Panc1 (cell line): ENCODE measurements around the gene WDR88. TPM values are rescaled to one million over a fixed set of nuclear protein-coding genes. Genes with fewer than 3 reads are reported as not detected.

Source experiments
- ATAC-seq: fragments of 200-7000 bp; cut with Tn5 transposase; 2 replicates; pipeline ENCODE4 v1.9.1; 2020; ENCODE audit warnings: mild to moderate bottlenecking, moderate library complexity
- BruUV-seq: library from RNA; stranded (reverse); fragments of 400-500 nt; replicated peaks from 2 replicates; lab custom pipeline; 2021; lab: Mats Ljungman, UMichigan
- CTCF ChIA-PET: fragments of 300-600 bp; sonication (Branson Sonifier 250); formaldehyde crosslinking; loops from one replicate; lab custom pipeline; 2022; ENCODE audit warnings: antibody characterized with exemption; lab: Charles Lee
- POLR2A ChIA-PET: fragments of 300-600 bp; sonication (Branson Sonifier 250); formaldehyde crosslinking; loops from one replicate; lab custom pipeline; 2022; ENCODE audit warnings: antibody characterized with exemption; lab: Charles Lee
- DNase-seq: peaks from one replicate; pipeline ENCODE4 v3.0.0-alpha.2; 2010; ENCODE audit warnings: low read depth, low spot score
- H3K27ac ChIP-seq: 2 replicates; pipeline ENCODE4 v1.5.1; 2011; ENCODE audit warnings: mild to moderate bottlenecking, low read length, inconsistent platforms
- H3K27me3 ChIP-seq: fragments of 200-500 bp; sonication (Bioruptor generic); 2 replicates; pipeline ENCODE4 v1.6.0; 2014; ENCODE audit warnings: low read length, inconsistent platforms; ENCODE audit not compliant: control insufficient read depth, insufficient read depth
- H3K36me3 ChIP-seq: fragments of 200-500 bp; sonication (Bioruptor generic); 2 replicates; pipeline ENCODE4 v1.5.1; 2014; ENCODE audit warnings: inconsistent platforms, mild to moderate bottlenecking, low read length, moderate library complexity; ENCODE audit not compliant: control insufficient read depth, insufficient read depth
- H3K4me1 ChIP-seq: 2 replicates; pipeline ENCODE4 v1.5.1; 2011; ENCODE audit warnings: inconsistent platforms, mild to moderate bottlenecking, low read length, moderate library complexity; ENCODE audit not compliant: control insufficient read depth, insufficient read depth
- H3K4me3 ChIP-seq, 2 experiments: 2 replicates each; pipeline ENCODE4 v1.5.1; 2011 to 2012; ENCODE audit warnings: low read depth in 2 of 2, low read length in 2 of 2, mild to moderate bottlenecking in 2 of 2, inconsistent platforms in 1 of 2, moderate library complexity in 1 of 2
- H3K9me3 ChIP-seq: fragments of 200-500 bp; sonication (Bioruptor generic); 2 replicates; pipeline ENCODE4 v1.5.1; 2014; ENCODE audit warnings: low read depth, mild to moderate bottlenecking, inconsistent platforms, low read length, moderate library complexity; ENCODE audit not compliant: control insufficient read depth, insufficient read depth
- CTCF ChIP-seq: fragments of 450-650 bp; IDR thresholded peaks from 2 replicates; pipeline ENCODE4 v1.5.1; 2017; ENCODE audit warnings: mild to moderate bottlenecking
- POLR2AphosphoS5 ChIP-seq: IDR thresholded peaks from 2 replicates; pipeline ENCODE4 v1.6.1; 2012; ENCODE audit warnings: mild to moderate bottlenecking, low read depth, low read length, moderate library complexity
- REST ChIP-seq, 2 experiments: IDR thresholded peaks; 2 replicates each; pipeline ENCODE4 v1.6.1; 2011 to 2012; ENCODE audit warnings: low read depth in 2 of 2, control low read depth in 1 of 2, low read length in 1 of 2, mild to moderate bottlenecking in 1 of 2, moderate library complexity in 1 of 2; ENCODE audit not compliant: insufficient read depth in 1 of 2
- SIN3A ChIP-seq: IDR thresholded peaks from 2 replicates; pipeline ENCODE4 v1.6.1; 2012; ENCODE audit warnings: low read depth, mild to moderate bottlenecking, low read length, moderate library complexity, borderline replicate concordance; ENCODE audit not compliant: insufficient read depth
- TCF7L2 ChIP-seq: IDR thresholded peaks from 2 replicates; pipeline ENCODE4 v1.6.1; 2011; ENCODE audit warnings: mild to moderate bottlenecking, low read depth, low read length, inconsistent platforms
- in situ Hi-C: cut with HindIII; loops from 2 replicates; pipeline ENCODE4 v1.10.0; 2016; ENCODE audit warnings: low sequenced_read_pairs, low pct_unique_long_range_greater_than_20kb
- intact Hi-C: fragments of 100-400 bp; cut with micrococcal nuclease; formaldehyde crosslinking; loops from one replicate; pipeline ENCODE4 v1.10.0; 2022; ENCODE audit not compliant: unreplicated experiment
- total RNA-seq: library from RNA; stranded (reverse); gene quantifications from one replicate; pipeline ENCODE4 v1.2.1, GENCODE V29; 2021; ENCODE audit not compliant: unreplicated experiment

The WDR88 gene
- total RNA-seq, 1 experiment from 2014 or later = 0.31 TPM

GRCh38 chr19:33118643-33119042 lies 13.3 kb upstream of the WDR88 start:
- peak overlapping the region; percentile 48 for H3K27ac ChIP-seq

GRCh38 chr19:33124207-33125098 lies 7.5 kb upstream of the WDR88 start:
- Histone ChIP-seq H3K4me3 (no peak overlapping the region), H3K36me3 (peaks cover 7% of the 10 kb centered on the region), H3K9me3 (no peaks in the 10 kb centered on the region), H3K27me3 (no peaks in the 10 kb centered on the region), H3K4me1 (0 out of 2 replicates have a peak, but pooled peaks cover 3% of the 10 kb centered on the region), H3K27ac (peak overlapping the region; percentile 17; the same call in 1 of the 2 replicates)
- ChIA-PET POLR2A (no interaction called here), CTCF (interaction anchor here (0.9 to 2.2 kb wide), 3 partner anchors 46 to 112 kb away, joined by 4 to 15 read pairs (median 5); no protein-coding TSS in a partner anchor)
- BruUV-seq = no TSS peak
- intact Hi-C loops = no loop called here
- in situ Hi-C loops = no loop called here
- no peak for DNase-seq
- TF ChIP-seq CTCF = no peak
- TF ChIP-seq REST (IDR thresholded peaks at IDR 0.05; ENCODE audit: insufficient read depth in 1 of 2, low read depth in 2 of 2, low read length in 1 of 2) = no peak
- no peak for TF ChIP-seq SIN3A
- TF ChIP-seq POLR2AphosphoS5 = no peak
- TF ChIP-seq TCF7L2 = no peak
- ATAC-seq = no peak; the same call in 1 of the 2 replicates

More at GRCh38 chr19:33118643-33119042, 13.3 kb upstream of the WDR88 start:
- TF ChIP-seq CTCF = no peak
- Histone ChIP-seq H3K4me1 (peaks cover 3% of the 10 kb centered on the region; the same call in 1 of the 2 replicates), H3K9me3 (no peaks in the 10 kb centered on the region), H3K4me3 (no peak overlapping the region), H3K27me3 (no peaks in the 10 kb centered on the region), H3K36me3 (peaks cover 15% of the 10 kb centered on the region)
- DNase-seq (no peak), ATAC-seq (peak; percentile 50)
- no TSS peak for BruUV-seq
- intact Hi-C loops = loop anchor here (5.0 to 10.0 kb wide), 2 partner anchors 64 to 141 kb away; no protein-coding TSS in a partner anchor
- ChIA-PET CTCF (interaction anchor here (0.5 to 0.8 kb wide), 3 partner anchors 58 to 488 kb away, joined by 3 to 4 read pairs (median 3); no protein-coding TSS in a partner anchor), POLR2A (interaction anchor here (0.7 kb wide), 1 partner anchor 280 kb away, joined by 7 read pairs; no protein-coding TSS in a partner anchor)
- in situ Hi-C loops = no loop called here
